VCaP (cell line): Measurements from ENCODE around the gene NEK2.
"Not testable (repeated sequence)": the region's sequence is repeated elsewhere in the genome, so short reads cannot be mapped to it uniquely, and the experiment has no call there.

Source experiments
- H3K27ac ChIP-seq: fragments of 450-650 bp; 2 replicates; pipeline ENCODE4 v1.5.1; 2017
- CTCF ChIP-seq: fragments of 450-650 bp; conservative IDR thresholded peaks from 2 replicates; pipeline ENCODE4 v1.5.1; 2017; ENCODE audit warnings: mild to moderate bottlenecking, moderate library complexity

The NEK2 gene

GRCh38 chr1:211703812-211704537 is 28.6 kb upstream of the NEK2 start:
- no peak overlapping the region for H3K27ac ChIP-seq
- TF ChIP-seq CTCF: no peak

- no peak overlapping the region for H3K27ac ChIP-seq
- TF ChIP-seq CTCF: no peak
Measured at GRCh38 chr1:211701733-211702132, 26.3 kb upstream of the NEK2 start.

- no peak for TF ChIP-seq CTCF
- no peak overlapping the region for H3K27ac ChIP-seq
Measured at GRCh38 chr1:211699059-211699458, 23.6 kb upstream of the NEK2 start.

- no peak overlapping the region for H3K27ac ChIP-seq
- TF ChIP-seq CTCF: peak; percentile 98
Measured at GRCh38 chr1:211698161-211699026, 23.0 kb upstream of the NEK2 start.

GRCh38 chr1:211697356-211697755 is 21.9 kb upstream of the NEK2 start:
- no peak overlapping the region for H3K27ac ChIP-seq
- no peak for TF ChIP-seq CTCF

GRCh38 chr1:211695135-211695816 is 19.9 kb upstream of the NEK2 start:
- H3K27ac ChIP-seq: no peak overlapping the region
- no peak for TF ChIP-seq CTCF

GRCh38 chr1:211693911-211694310 is 18.5 kb upstream of the NEK2 start:
- not testable (repeated sequence) for H3K27ac ChIP-seq
